Cortex of kidney (tissue), 1 donor: ENCODE results near the gene EDC3.
"Not testable (repeated sequence)": the region's sequence is repeated elsewhere in the genome, so short reads cannot be mapped to it uniquely, and the experiment has no call there.

Source experiments
- DNase-seq: peaks from one replicate; lab custom pipeline; 2025; lab: John Stamatoyannopoulos, UW

The EDC3 gene

GRCh38 chr15:74710319-74711094 lies 14.7 kb upstream of the EDC3 start:
- DNase-seq, result no peak

GRCh38 chr15:74709892-74710291 lies 14.1 kb upstream of the EDC3 start:
- DNase-seq, result no peak

- DNase-seq, result no peak
Measured at GRCh38 chr15:74709011-74709410, 13.2 kb upstream of the EDC3 start.

- DNase-seq, result no peak
Measured at GRCh38 chr15:74696808-74697207, 984 bp upstream of the EDC3 start.

- DNase-seq, result no peak
Measured at GRCh38 chr15:74696398-74696729, 540 bp upstream of the EDC3 start.

- no peak for DNase-seq
Measured at GRCh38 chr15:74692327-74692726, 3.5 kb downstream of the EDC3 start.

- no peak for DNase-seq
Measured at GRCh38 chr15:74683758-74684157, 12.1 kb downstream of the EDC3 start.

- no peak for DNase-seq
Measured at GRCh38 chr15:74682954-74683353, 12.9 kb downstream of the EDC3 start.

GRCh38 chr15:74680456-74680855 lies 15.4 kb downstream of the EDC3 start:
- DNase-seq, result no peak

- no peak for DNase-seq
Measured at GRCh38 chr15:74676801-74677200, 19.0 kb downstream of the EDC3 start.

- DNase-seq, result no peak
Measured at GRCh38 chr15:74674161-74674560, 21.7 kb downstream of the EDC3 start.

- no peak for DNase-seq
Measured at GRCh38 chr15:74669627-74670026, 26.2 kb downstream of the EDC3 start.

- DNase-seq, result no peak
Measured at GRCh38 chr15:74667975-74668374, 27.8 kb downstream of the EDC3 start.

GRCh38 chr15:74664670-74665069 lies 31.2 kb downstream of the EDC3 start:
- no peak for DNase-seq

GRCh38 chr15:74664028-74664616 lies 31.7 kb downstream of the EDC3 start:
- DNase-seq, result no peak

GRCh38 chr15:74663303-74664027 lies 32.4 kb downstream of the EDC3 start:
- no peak for DNase-seq

- DNase-seq, result no peak
Measured at GRCh38 chr15:74662064-74662860, 33.6 kb downstream of the EDC3 start.

GRCh38 chr15:74661280-74661679 lies 34.5 kb downstream of the EDC3 start:
- DNase-seq, result not testable (repeated sequence)

- DNase-seq, result no peak
Measured at GRCh38 chr15:74657846-74658245, 38.0 kb downstream of the EDC3 start.

GRCh38 chr15:74656935-74657535 lies 38.8 kb downstream of the EDC3 start:
- DNase-seq, result no peak

- DNase-seq, result no peak
Measured at GRCh38 chr15:74655424-74655823, 40.4 kb downstream of the EDC3 start.
